Myocyte (in vitro differentiated cells): ENCODE measurements around the gene ARX. TPM values are rescaled to one million over a fixed set of nuclear protein-coding genes. Genes with fewer than 3 reads are reported as not detected.

Source experiments
- DNase-seq: peaks from one replicate; pipeline ENCODE4 v3.0.0-alpha.2; 2012; ENCODE audit warnings: low read depth
- total RNA-seq: library from RNA; depleted of rRNA; stranded (reverse); fragments of >200 nt; gene quantifications from 2 replicates; pipeline ENCODE4 v1.2.3, GENCODE V29; 2014

ARX gene
- total RNA-seq, 1 donor from 2014 or later = 3.4 TPM

DNA sequence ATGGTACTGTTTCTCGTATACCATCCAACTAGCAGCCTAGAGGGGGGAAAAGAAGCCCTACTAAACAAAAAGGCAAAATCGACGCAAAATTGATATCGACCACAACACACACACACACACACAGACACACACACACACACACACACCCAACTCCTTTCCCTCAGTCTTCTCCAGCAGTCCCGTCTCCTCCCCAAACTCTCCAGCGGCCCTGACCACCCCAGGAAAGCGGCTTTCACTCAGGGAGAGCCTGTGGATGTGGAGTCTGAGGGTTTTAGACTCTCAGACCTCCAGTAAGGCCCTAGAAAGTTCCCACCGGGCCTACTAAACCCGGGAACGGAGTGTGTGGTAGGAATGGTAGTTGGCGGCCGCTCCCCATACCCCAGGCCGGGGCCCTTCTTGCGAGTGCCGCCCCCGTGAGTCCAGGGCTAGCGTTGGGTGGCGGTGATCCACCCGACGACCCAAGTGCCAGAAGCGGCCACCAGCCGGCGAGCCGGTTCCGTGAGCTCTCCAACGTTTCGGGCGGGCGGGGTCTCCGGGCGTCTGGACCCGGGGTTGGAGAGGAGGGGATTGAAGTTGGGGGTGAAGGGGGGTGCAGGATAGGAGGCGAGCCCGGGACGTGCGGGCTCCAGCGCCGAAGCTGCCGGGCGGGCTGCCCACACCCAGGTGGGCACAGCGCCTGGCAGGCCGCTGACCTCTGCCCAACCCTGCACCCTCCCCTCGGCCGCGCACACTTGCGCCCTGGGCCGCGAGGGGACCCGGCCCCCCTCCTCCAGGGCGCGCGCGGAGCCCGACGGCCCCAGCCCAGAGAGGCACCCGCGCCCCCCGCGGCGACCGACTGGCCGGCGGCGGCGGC lies 13.7 kb downstream of the ARX start:
- DNase-seq = no peak

DNA sequence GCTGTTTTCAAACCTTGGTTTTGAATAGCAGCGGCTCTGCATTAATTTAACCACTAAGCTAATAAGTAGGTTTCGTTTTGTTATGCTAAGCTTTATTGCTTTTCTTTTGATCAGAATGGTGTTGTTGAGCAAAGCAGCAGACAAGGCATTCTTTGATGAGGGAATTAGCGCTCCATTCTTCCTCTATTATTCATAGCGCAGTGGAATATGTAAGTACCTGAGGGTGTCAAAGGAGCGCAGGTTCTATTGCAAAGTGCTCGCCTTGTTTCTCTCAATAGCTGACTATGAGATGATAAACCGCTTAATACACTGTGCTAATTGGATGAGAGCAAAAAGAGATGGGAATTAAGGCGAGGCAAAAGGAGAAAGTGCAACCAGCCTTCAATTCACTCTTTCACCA lies 16.3 kb downstream of the ARX start:
- no peak for DNase-seq

DNA sequence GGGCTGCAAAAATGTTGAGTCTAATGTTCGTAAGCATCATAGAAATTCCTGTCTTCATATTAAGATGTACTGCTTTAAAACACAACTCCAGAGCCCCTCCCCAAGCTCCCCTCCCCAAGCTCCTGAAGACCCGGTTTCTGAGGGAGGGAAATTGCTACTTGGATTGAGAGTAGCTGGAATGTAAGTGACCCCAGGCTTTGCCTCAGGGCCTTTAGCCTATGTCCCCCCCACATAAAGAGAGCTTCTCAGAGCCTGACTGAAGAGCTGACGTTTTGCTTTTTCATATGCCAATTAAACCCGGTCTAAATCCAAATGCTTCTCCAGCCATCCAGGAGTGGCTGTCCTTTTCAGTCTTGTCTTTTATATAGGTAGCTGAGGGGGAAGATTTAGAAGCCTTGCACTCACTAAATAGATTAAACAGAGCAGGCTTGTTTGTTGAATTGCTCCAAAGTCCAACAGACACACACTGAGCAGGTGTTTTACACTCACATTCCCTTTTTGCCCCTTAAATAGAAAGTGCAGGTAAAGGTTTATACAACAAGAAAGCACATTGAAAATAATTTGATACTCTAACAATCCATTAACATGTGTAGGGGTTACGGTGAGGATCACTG lies 19.6 kb downstream of the ARX start:
- no peak for DNase-seq

DNA sequence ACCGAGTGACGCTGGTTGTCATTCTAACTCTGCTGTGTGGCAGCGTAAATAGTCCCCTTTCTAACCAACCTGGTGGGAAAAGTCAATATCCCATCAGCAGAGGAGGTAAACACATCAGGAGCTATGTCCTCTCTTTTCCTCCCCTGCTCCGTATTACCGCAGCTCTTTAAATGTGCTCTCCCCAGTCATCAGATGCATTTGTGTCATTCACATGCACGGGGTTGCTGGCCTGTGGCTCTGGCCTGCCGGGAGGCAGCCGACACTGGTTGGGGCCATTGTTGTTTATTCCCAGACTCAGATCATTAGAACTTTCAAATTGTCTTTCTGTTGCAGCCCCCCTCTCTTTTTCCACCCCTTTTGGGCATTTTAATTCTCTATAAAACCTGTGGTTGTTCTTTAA lies 21.9 kb downstream of the ARX start:
- DNase-seq = no peak

DNA sequence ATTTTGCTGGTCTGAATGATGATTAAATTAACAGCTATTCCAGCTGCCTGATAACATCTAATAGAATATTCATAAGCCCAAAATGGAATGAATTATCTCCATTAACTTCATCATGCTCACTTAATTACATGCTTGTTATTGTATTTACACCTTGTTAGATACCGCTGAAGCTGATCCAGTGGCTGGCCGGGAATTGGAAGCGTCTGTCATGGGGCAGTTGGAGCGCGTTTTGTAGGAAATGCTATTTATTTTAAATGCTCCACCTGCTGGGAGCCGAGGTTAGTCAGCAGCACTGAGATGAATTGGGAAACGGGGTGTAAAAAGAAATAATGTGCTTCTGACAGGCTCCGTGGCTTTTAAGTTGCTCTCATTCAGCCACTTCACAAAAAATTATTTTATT lies 25.2 kb downstream of the ARX start:
- DNase-seq = no peak

DNA sequence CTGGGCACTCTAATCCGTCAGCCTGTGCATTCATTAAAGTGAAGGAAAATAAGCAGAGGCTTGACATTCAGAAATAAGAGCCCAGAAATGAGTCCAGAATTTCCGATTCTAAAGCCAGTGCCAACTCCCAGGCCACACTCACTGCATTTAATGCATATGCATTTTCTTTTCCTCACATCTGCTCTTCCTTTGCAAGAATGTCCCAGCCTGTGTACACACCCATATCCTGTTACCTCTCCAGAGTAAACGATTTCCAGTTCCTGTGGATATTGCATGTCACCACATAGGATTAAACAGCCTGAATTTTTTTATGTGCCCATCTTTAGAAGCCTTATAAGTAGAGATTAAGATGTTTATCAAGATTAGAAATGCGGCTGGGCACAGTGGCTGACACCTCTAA lies 27.5 kb downstream of the ARX start:
- DNase-seq = no peak

DNA sequence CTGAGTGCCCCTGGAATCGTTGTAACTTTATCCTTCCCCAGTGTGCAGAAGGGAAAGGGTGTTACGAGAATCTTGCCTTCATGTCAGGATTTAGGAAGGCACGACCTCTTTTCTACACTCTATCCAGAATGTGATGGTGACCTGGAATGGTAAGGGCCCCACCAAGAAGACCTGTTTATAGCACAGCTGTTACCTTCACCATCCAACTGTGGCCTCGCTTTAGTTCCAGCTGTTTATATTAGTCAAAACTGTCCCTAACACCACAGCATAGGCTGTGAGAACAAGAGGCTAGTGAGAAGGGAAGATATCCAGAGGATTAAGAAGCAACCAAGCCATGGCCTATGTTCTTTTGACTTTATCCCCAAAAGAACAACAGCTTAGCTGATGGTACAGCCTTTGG lies 28.0 kb downstream of the ARX start:
- no peak for DNase-seq

DNA sequence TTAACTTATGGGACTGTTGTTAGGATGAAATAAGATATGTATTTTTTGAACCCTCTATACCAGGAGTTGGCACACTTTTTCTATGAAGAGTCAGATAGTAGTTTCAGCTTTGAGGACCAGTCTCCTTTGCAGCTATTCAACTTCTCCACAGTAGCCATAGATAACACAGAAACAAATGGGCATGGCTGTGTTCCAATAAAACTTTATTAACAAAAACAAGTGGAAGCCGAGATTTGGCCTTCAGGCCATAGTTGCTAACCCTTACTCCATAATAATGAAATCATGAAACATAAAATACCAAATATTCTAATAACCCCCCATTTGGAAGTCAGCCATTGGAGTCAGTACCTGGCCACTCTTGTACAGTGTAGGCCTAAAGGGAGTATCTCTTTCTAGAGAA lies 30.6 kb downstream of the ARX start:
- no peak for DNase-seq

DNA sequence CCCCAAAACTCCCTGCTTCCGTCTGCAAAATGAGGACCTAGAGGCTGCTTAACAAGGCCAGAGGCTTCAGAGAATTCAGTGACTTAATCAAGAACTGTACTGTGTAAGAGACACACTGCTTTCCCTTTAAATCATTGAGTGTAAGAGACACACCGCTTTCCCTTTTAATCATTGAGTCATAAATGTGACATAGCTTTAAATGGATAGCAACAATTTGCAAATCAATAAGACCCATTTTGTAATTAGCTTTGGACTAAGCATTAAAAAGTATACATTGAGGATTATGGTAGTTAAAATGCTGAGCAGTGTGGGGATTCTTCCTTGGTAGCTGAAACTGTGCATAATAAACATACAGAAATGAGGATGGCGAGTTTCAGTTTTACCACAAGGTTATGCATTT lies 31.8 kb downstream of the ARX start:
- no peak for DNase-seq

DNA sequence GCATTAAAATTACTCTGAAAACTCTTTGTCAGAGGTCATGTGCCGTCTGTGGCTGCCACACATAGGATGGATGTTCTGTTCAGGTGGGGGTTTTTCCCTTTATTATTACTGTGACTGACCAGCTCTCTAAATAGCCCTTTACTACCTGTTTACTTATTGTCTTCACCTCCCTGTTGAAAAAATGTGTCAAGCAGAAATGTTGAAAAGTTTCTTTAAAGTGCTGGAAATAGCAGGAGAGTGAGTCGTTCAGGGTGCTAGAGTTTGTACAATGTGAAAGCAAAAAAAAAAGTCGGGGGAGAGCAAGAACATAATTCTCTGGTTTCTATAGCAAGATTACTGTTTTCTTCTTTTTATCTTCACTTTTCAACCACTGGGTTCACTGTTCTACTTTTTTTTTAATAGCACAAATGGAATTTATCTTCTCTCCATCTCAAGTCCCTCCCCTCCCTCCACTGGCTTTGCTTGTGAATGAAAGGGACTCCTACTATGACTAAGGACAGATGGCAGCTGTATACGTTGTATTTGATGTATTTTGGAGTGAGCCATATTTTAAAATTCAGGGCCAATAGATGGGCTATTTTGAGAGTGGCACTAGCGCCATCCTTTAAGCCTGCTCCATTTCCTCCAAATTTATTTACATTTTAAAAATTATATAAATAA lies 33.3 kb downstream of the ARX start:
- no peak for DNase-seq

DNA sequence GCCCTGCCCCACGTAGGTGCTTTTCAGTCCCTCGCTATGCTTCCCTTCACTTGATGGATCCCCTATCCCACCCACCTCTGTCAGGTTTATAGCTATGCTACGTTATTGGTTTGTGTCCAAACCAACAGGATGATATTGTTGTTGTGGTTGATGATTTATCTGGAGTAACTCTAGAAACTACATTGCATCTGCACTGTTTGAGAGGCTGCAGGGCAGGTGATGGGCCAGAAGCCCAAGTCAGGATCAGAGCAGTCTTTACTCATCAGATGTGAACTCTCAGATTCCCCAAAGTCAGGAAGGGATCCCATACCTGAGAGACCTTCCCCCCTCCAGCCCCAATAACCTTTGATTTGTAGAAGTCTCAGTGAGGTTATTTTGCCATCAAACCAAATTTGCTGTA lies 34.7 kb downstream of the ARX start:
- DNase-seq = no peak

DNA sequence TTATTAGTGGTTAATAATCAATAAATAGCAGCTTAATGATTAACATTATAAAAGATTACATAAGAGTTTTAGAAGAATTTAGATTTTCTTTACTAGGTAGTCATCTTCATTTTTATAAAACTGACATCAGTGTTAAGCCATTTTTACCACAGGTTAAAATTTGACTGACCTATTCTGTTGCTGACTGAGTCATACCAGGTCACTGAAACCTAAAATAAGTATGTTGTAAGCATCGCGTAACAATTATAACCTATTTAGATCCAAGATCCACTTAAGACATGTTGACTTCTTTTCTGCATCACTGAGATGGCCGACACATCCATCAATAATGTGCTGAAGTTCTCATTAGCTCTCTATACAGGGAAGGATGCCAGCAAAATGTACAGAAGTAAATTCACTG lies 36.7 kb downstream of the ARX start:
- peak; percentile 41 for DNase-seq

DNA sequence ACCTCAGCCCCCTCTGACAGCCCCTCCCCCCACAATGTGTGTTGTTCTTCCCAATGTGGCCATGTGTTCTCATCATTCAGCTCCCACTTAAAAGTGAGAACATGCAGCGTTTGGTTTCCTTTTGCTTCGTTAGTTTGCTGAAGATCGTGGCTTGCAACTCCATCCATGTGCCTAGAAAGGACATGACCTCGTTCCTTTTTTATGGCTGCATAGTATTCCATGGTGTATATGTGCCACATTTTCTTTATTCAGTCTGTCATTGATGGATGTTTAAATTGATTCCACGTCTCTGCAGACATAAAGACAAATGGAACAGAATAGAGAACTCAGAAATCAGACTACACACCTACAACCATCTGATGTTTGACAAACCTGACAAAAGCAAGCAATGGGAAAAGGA lies 46.0 kb downstream of the ARX start:
- DNase-seq = no peak

DNA sequence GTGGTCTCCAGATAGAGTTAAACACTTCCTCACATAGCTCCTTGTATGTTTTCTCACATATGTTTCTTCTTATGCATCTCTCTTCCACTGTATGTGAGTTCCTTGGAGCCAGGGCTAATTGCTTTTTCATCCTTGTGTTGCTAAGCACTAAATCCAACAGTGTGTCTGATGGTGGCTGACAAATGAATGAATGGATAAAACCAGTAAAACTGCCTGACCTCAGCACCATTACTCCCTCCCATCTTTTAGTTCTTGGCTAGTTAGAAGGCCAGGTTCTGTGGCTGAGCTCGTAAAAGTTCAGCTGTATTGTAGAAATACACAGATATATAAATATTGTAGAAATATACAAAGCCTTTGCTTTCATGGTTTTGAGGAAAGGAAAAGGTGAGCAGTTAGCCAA lies 50.4 kb downstream of the ARX start:
- DNase-seq = no peak

DNA sequence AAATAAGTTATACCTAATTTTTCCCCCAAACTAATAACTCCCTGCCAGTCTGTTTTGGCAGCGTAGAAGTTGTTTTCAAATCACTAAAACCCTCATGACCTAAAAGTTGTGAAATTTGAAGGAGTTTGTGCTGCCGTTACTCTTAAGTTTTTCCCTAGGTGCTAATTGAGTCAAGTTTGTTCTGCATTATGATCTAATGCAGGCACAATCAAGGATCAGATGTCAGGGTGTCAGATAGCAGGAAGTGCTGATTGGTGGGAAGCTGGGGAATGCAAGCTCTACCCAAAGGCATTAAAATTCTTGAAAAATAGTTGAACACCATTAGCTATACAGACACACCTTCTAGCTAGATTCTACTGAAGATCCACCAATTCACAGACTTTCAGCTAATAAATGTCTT lies 51.9 kb downstream of the ARX start:
- DNase-seq = peak; percentile 49

DNA sequence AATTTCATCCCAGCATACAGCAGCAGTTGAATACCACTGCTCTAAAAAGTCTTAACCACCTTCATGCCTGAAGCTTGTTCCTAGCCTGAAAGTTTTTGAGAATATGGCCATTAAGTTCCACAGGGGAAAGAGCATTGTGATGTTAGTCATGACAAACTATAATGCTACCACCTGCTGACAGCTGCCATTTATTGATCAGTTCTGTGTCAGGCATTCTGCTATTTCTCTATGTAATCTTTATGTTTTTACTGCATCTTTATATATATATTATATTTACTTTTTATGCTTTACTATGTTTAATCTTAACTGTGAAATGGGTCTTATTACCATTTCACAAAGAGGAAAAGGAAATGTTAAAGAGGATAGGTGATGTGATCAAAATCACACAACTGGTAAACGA lies 54.0 kb downstream of the ARX start:
- DNase-seq = no peak

DNA sequence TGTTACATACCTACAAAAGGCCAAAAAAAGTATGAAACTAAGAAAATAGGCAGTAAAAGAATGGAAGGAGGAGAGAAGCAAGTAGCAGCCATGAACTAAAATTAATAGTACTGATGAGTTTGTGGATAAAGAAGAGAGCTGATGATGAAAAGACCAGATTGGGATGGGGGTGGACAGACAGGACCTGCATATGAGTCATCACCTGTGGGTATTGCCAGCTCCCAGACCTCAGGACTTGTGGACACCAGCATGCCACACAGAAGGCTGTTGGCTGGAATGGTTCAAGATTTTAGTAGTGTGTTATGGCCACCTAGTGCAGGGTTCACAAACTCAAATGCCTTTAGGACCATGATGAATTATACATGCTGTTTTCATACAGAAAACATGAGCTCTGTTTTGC lies 58.9 kb downstream of the ARX start:
- DNase-seq = peak; percentile 59

DNA sequence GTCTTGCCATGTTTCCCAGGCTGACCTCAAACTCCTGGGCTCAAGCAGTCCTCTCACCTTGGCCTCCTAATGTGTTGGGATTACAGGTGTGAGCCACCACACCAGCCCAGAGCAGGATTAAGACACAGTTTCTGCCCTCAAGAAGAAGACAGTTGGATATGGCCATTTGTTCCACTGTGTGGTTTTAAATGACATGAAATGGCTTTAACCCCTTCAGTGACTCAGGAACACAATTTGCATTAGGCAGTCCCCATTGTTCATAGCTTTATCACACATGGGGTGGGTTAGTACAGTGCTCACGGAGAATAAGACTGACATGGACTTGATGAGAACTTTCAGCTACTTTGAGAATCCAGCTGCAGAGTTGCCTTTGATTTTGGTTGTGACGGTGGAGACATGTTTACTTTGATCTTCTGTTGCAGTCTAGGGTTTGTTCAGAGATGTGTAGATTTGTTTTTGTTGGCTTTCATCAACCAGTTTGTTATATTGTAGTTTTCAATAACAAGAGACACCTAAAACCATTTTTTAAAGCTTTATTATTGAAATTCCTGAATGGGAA lies 60.3 kb downstream of the ARX start:
- DNase-seq = no peak

DNA sequence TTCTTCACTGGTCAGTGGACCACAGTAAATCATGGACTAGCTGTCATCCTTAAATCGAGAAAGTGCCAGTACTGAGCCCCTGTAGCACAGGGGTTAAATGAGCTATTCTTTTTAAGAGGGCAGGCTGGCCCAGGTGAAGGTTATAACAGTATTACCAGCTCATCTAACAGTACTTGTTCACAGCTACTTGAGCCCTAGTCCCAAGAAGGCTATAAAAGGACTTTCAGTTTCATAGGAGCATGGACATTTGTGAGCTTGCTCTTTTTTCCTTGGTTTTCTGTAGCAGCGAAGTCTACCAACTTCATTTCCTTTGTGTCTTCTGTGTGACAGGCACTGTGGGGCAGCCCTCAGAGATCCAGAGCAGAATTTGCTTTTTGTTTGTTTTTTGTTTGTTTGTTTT lies 61.0 kb downstream of the ARX start:
- no peak for DNase-seq
